ENCODE data around the gene SREBF1. TPM values are rescaled to one million over a fixed set of nuclear protein-coding genes. Genes with fewer than 3 reads are reported as not detected.
A peak's percentile ranks its signal among the peaks of the same experiment; 100 is the strongest.

SREBF1 gene
- total and polyA plus RNA-seq, 4 donors: 68.4 to 134 (median 80.7) TPM

GRCh38 chr17:17833658-17834357, 3.0 kb downstream of the SREBF1 start:
- Histone ChIP-seq H3K4me3 (no peak overlapping the region), H3K27ac (ENCODE audit: low read depth in 1 of 2, low read length in 1 of 2) (no peak overlapping the region), H3K4me1 (ENCODE audit: control insufficient read depth in 5 of 5, insufficient read depth in 5 of 5, low read length in 5 of 5) (peaks cover 14 to 54% (median 36%) of the 10 kb centered on the region in 5 donors), H3K9ac (ENCODE audit: insufficient read depth in 1 of 2, low read length in 2 of 2) (no peak overlapping the region), H3K36me3 (ENCODE audit: control insufficient read depth in 4 of 4, insufficient read depth in 4 of 4, low read length in 4 of 4) (peaks cover 0 to 10% (median 0%) of the 10 kb centered on the region in 4 donors), H3K9me3 (ENCODE audit: control insufficient read depth in 4 of 4, insufficient read depth in 3 of 4, low read length in 3 of 4) (no peaks in the 10 kb centered on the region), H3K27me3 (ENCODE audit: control insufficient read depth in 3 of 3, insufficient read depth in 3 of 3, low read length in 2 of 3) (no peaks in the 10 kb centered on the region)
- ATAC-seq (ENCODE audit: insufficient read depth, low FRiP score) (no peak), DNase-seq (no peak)
- WGBS, 2 donors: 72 to 82% methylated on average over 8 of the region's 8 CpGs
- TF ChIP-seq, protein P1, sequence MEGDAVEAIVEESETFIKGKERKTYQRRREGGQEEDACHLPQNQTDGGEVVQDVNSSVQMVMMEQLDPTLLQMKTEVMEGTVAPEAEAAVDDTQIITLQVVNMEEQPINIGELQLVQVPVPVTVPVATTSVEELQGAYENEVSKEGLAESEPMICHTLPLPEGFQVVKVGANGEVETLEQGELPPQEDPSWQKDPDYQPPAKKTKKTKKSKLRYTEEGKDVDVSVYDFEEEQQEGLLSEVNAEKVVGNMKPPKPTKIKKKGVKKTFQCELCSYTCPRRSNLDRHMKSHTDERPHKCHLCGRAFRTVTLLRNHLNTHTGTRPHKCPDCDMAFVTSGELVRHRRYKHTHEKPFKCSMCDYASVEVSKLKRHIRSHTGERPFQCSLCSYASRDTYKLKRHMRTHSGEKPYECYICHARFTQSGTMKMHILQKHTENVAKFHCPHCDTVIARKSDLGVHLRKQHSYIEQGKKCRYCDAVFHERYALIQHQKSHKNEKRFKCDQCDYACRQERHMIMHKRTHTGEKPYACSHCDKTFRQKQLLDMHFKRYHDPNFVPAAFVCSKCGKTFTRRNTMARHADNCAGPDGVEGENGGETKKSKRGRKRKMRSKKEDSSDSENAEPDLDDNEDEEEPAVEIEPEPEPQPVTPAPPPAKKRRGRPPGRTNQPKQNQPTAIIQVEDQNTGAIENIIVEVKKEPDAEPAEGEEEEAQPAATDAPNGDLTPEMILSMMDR (IDR thresholded peaks at IDR 0.05; ENCODE audit: control extremely low read depth, extremely low read depth): no peak

GRCh38 chr17:17832032-17832363, 4.8 kb downstream of the SREBF1 start:
- Histone ChIP-seq H3K4me1 (ENCODE audit: control insufficient read depth in 5 of 5, insufficient read depth in 5 of 5, low read length in 5 of 5) (peaks cover 5 to 36% (median 20%) of the 10 kb centered on the region in 5 donors), H3K9me3 (ENCODE audit: control insufficient read depth in 4 of 4, insufficient read depth in 3 of 4, low read length in 3 of 4) (no peaks in the 10 kb centered on the region), H3K36me3 (ENCODE audit: control insufficient read depth in 4 of 4, insufficient read depth in 4 of 4, low read length in 4 of 4) (peaks cover 0 to 14% (median 0%) of the 10 kb centered on the region in 4 donors), H3K27ac (ENCODE audit: low read depth in 1 of 2, low read length in 1 of 2) (peak overlapping the region in 1 of 2 donors; percentile 8), H3K9ac (ENCODE audit: insufficient read depth in 1 of 2, low read length in 2 of 2) (no peak overlapping the region), H3K4me3 (no peak overlapping the region), H3K27me3 (ENCODE audit: control insufficient read depth in 3 of 3, insufficient read depth in 3 of 3, low read length in 2 of 3) (no peaks in the 10 kb centered on the region)
- DNase-seq (no peak), ATAC-seq (ENCODE audit: insufficient read depth, low FRiP score) (no peak)
- 95 to 98% methylated on average over 2 of the region's 2 CpGs for WGBS, 2 donors
- TF ChIP-seq, protein P1 (IDR thresholded peaks at IDR 0.05; ENCODE audit: control extremely low read depth, extremely low read depth): no peak

DNA sequence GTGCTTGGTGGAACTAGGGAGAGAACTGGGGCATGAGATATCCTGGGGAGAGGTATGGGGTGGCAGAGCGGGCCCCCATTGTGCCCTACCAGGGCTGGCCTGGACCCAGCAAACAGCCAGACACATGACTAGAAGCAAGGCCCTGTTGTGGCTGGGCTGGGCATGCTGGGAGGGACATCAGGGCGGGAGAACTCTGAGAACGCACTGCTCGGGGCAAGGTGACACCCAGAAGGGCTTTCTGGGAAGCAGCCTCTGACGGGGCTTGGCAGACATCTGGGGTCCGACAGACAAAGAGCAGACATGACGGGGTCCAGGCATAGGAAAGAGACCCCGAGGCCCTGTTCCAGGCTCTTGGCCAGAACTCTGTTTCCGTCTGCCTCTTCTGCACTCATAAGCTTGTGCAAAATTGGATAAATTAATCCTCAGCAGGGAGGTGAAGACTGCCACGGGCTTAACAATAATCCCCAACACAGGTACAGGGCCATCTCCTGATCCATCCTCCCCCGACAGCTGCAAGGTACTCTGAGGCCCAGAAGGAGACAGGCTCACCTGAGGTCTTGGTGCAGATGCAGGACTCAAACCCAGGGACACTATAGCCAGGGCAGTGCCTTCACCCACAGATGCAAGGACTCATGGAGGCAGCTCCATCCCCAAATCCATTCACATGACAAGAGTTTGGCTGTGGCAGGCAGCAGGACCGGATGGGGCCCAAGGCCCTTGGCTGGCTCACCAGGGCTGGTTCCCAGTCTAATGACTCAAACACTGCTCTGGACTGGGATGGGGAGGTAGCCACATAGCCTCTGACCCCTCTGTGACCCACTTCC, 5.4 kb downstream of the SREBF1 start:
- DNase-seq (peak; percentile 63 to 83 (median 83)), ATAC-seq (ENCODE audit: insufficient read depth, low FRiP score) (no peak)
- 80 to 91% methylated on average over 12 of the region's 12 CpGs for WGBS, 2 donors
- no peak overlapping the region for H3K9ac ChIP-seq (ENCODE audit: insufficient read depth in 1 of 2, low read length in 2 of 2)
- peak overlapping the region in 1 of 2 donors; percentile 66 for H3K27ac ChIP-seq (ENCODE audit: low read depth in 1 of 2, low read length in 1 of 2)
- H3K4me1 ChIP-seq (ENCODE audit: control insufficient read depth in 5 of 5, insufficient read depth in 5 of 5, low read length in 5 of 5): peaks cover 4 to 33% (median 20%) of the 10 kb centered on the region in 5 donors
- H3K4me3 ChIP-seq: no peak overlapping the region
- no peaks in the 10 kb centered on the region for H3K27me3 ChIP-seq (ENCODE audit: control insufficient read depth in 3 of 3, insufficient read depth in 3 of 3, low read length in 2 of 3)
- H3K36me3 ChIP-seq (ENCODE audit: control insufficient read depth in 4 of 4, insufficient read depth in 4 of 4, low read length in 4 of 4): peaks cover 0 to 14% (median 0%) of the 10 kb centered on the region in 4 donors
- TF ChIP-seq, protein P1 (IDR thresholded peaks at IDR 0.05; ENCODE audit: control extremely low read depth, extremely low read depth): no peak
- no peaks in the 10 kb centered on the region for H3K9me3 ChIP-seq (ENCODE audit: control insufficient read depth in 4 of 4, insufficient read depth in 3 of 4, low read length in 3 of 4)

All from lung (tissue), 12 donors.